ENCODE data around the gene NINJ2.

The NINJ2 gene

DNA sequence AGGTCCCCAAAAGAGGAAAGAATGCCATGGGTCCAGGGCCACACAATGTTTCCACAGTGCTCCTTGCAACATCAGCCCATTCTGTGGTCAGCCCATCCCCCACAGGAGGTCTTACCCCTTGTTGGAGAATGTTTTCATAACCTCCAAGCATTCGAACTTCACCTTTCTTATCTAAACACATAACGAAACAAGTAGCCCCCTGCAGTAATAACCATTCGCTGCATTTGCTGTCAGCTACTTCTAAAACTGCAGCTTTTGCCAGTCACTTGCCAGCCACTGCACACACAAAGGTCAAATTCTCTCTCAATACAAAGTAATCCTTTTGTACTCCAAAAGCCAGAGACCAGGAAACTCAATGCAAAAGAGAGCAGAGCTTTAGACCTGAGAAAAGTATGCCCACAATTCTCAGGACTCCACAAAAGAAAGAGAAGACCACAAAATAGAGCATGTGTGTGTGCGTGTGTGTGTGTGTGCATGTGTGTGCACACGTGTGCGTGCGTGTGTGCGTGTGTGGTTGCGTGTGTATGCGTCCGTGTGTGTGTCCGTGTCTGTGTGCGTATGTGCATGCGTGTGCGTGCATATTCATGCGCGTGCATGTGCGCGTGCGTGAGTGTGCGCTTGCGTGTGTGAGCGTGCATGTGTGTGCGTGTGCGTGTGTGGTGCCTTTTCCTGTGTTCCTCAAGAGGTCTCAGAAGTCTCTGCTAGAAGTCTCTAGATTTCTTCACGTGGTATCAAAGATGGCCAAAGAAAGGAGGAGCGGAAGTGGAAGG lies 31.7 kb upstream of the NINJ2 start:
- TF ChIP-seq, protein P1, sequence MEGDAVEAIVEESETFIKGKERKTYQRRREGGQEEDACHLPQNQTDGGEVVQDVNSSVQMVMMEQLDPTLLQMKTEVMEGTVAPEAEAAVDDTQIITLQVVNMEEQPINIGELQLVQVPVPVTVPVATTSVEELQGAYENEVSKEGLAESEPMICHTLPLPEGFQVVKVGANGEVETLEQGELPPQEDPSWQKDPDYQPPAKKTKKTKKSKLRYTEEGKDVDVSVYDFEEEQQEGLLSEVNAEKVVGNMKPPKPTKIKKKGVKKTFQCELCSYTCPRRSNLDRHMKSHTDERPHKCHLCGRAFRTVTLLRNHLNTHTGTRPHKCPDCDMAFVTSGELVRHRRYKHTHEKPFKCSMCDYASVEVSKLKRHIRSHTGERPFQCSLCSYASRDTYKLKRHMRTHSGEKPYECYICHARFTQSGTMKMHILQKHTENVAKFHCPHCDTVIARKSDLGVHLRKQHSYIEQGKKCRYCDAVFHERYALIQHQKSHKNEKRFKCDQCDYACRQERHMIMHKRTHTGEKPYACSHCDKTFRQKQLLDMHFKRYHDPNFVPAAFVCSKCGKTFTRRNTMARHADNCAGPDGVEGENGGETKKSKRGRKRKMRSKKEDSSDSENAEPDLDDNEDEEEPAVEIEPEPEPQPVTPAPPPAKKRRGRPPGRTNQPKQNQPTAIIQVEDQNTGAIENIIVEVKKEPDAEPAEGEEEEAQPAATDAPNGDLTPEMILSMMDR (IDR thresholded peaks at IDR 0.05) = no peak

DNA sequence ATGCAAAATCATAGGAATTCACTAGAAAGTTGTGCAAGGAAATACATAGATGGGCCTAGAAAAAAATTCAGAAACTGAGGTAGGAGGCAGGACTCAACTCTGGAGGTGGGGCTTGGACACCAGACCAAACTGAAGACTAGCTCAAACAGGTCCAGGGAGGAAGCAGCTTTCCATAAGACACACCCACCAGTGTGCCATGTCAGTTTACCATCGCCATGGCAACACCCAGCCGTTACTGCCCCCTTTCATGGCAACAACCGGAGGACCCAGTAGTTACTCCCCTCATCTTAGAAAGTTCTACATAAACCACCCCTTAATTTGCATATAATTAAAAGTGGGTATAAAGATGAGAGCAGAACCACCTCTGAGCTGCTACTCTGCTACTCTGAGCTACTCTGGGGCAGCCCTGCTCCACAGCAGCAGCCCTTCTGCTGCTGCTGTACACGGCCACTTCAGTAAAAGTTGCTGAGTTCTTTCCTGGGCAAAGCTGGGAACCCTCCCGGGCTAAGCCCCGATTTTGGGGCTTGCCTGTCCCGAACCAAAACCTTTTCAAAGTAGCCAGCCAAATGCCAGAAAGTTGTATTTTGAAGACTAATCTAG lies 30.8 kb upstream of the NINJ2 start:
- TF ChIP-seq, protein P1 (IDR thresholded peaks at IDR 0.05) = no peak

DNA sequence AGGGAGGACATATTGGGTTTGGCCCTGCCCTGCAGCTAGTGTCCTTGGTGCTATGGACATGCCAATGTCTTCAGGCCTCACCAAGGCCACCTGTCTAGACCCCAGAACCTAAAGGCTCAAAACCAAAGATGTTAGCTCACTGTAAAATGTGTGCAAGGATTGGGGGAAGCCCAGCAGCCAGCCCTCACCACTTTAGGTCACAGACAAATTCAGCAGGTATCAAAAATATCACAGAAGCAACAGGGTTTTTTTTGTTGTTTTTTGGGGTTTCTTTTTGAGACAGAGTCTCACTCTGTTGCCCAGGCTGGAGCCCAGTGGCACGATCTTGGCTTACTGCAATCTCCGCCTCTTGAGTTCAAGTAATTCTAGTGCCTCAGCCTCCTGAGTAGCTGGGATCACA lies 29.0 kb upstream of the NINJ2 start:
- TF ChIP-seq, protein P1 (IDR thresholded peaks at IDR 0.05) = no peak

DNA sequence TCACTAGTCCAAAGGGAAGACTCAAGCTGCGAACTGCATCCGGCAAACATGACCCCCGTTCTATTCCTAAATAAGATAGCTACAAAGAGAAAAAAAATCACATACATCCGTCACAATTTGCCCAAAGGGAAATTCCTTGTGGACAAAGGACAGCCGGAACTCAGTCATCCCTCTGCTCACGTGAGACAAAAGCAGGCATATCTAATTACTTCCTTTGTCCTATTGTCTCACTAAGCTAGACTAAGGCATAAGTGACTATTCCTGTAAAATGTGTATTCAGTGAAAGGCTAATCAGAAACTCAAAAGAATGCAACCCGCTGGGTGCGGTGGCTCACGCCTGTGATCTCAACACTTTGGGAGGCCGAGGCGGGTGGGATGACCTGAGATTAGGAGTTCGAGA lies 27.2 kb upstream of the NINJ2 start:
- TF ChIP-seq, protein P1 (IDR thresholded peaks at IDR 0.05) = no peak

DNA sequence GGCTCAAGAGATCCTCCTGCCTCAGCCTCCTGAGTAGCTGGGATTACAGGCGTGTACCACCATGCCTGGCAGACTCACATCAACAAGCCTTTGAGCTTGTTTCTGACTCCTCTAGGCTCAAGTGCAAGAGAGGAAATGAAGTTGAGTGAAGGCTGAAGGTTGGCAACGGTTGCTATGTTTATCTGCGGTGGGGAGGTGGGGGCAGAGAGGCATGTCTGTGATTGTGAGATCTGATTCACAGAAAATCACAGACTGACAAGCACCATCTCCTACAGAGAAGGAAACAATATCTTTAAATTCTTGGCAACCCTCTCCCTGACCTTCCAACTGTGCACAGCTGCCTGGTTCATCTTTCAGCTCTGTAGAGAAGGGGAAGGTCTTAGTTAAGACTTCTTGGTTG lies 22.1 kb upstream of the NINJ2 start:
- TF ChIP-seq, protein P1 (IDR thresholded peaks at IDR 0.05) = no peak

DNA sequence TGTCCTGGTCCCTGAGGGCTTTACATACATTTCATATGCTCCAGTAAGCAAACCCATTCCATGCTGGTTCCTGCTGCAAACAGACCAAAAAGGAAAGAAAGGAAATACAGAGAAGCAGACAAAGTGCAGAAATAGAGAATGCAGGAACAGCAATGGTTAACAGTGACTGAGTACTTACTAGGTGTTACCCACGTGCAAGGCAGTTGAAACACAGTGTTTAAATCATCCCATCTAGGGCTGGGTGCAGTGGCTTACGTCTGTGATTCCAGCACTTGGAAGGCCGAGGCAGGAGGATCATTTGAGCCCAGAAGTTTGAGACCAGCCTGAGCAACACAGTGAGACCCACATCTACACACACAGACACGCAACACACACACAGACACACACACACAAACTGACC lies 21.2 kb upstream of the NINJ2 start:
- TF ChIP-seq, protein P1 (IDR thresholded peaks at IDR 0.05) = no peak

DNA sequence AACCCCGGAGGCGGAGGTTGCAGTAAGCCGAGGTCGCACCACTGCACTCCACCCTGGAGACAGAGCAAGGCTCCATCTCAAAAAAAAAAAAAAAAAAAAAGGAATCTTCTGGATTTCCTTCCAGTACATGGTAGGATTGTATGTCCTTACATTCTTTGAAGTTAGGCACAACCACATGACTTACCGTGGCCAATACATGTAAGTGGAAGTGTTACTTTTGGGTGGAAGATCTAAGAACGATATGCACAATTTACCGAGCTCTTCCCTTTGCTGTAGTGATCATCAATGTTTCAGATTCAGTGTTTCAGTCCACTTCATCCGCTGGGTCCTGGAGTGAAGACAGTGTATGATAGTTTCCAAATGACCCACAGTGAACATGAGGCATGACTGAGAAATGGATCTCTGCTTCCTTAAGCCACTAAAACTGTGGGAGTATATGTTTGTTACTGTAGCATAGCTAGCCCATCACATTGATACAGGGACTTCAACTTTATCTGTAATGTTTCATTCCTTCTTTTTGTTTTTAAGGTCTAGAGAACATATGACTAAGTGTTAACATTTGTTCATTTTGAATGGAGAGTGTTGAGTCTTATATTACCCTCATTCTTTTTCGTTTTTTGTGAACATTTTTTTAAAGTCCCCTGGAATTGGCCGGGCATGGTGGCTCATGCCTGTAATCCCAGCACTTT lies 18.5 kb upstream of the NINJ2 start:
- TF ChIP-seq, protein P1 (IDR thresholded peaks at IDR 0.05) = no peak
